Hepatic stellate cell (primary cell): Measurements from ENCODE around the gene CCDC78.

Experiments
- DNase-seq: peaks from one replicate; pipeline ENCODE4 v3.0.0; 2011; ENCODE audit warnings: low spot score

CCDC78 gene

GRCh38 chr16:678209-678857 is 47.9 kb downstream of the CCDC78 start:
- DNase-seq: no peak

- no peak for DNase-seq
Observed at GRCh38 chr16:677316-678190, 48.7 kb downstream of the CCDC78 start.

GRCh38 chr16:676913-677312 is 49.3 kb downstream of the CCDC78 start:
- DNase-seq: no peak

GRCh38 chr16:676565-676902 is 49.7 kb downstream of the CCDC78 start:
- DNase-seq: no peak

- DNase-seq: no peak
Observed at GRCh38 chr16:675884-676564, 50.2 kb downstream of the CCDC78 start.

GRCh38 chr16:674968-675883 is 51.0 kb downstream of the CCDC78 start, which contains the start of gene RHBDL1:
RHBDL1 (plus strand) TSS chr16:675671; CDS start chr16:675791, 120 bp downstream.
- DNase-seq: no peak

GRCh38 chr16:674214-674881 is 51.9 kb downstream of the CCDC78 start:
- DNase-seq: no peak

GRCh38 chr16:673399-673991 is 52.7 kb downstream of the CCDC78 start:
- DNase-seq: no peak

- no peak for DNase-seq
Observed at GRCh38 chr16:672851-673250, 53.4 kb downstream of the CCDC78 start.
